ENCODE measurements around the gene ATP7B. TPM values are rescaled to one million over a fixed set of nuclear protein-coding genes. Genes with fewer than 3 reads are reported as not detected.
"Not testable (repeated sequence)": the region's sequence is repeated elsewhere in the genome, so short reads cannot be mapped to it uniquely, and the experiment has no call there.

ATP7B gene
- total RNA-seq, 1 donor = 5.6 TPM

GRCh38 chr13:52034616-52035226, 23.5 kb upstream of the ATP7B start:
- no peak for TF ChIP-seq CTCF (IDR thresholded peaks at IDR 0.05; ENCODE audit: insufficient read depth, low read depth, low read length)
- DNase-seq (ENCODE audit: low read depth) = peak; percentile 9
- no peak overlapping the region for H3K4me3 ChIP-seq (ENCODE audit: low read depth, low read length)

GRCh38 chr13:52033039-52033438, 21.8 kb upstream of the ATP7B start:
- DNase-seq (ENCODE audit: low read depth) = no peak
- H3K4me3 ChIP-seq (ENCODE audit: low read depth, low read length) = no peak overlapping the region
- TF ChIP-seq CTCF (IDR thresholded peaks at IDR 0.05; ENCODE audit: insufficient read depth, low read depth, low read length) = no peak

GRCh38 chr13:52030401-52030800, 19.2 kb upstream of the ATP7B start:
- DNase-seq (ENCODE audit: low read depth); H3K4me3 ChIP-seq (ENCODE audit: low read depth, low read length): not testable (repeated sequence)

GRCh38 chr13:52029569-52029968, 18.3 kb upstream of the ATP7B start:
- TF ChIP-seq CTCF (IDR thresholded peaks at IDR 0.05; ENCODE audit: insufficient read depth, low read depth, low read length) = no peak
- no peak for DNase-seq (ENCODE audit: low read depth)

GRCh38 chr13:52027832-52028231, 16.6 kb upstream of the ATP7B start:
- no peak for DNase-seq (ENCODE audit: low read depth)
- no peak overlapping the region for H3K4me3 ChIP-seq (ENCODE audit: low read depth, low read length)
- TF ChIP-seq CTCF (IDR thresholded peaks at IDR 0.05; ENCODE audit: insufficient read depth, low read depth, low read length) = no peak

More at GRCh38 chr13:52029569-52029968, 18.3 kb upstream of the ATP7B start:
- no peak overlapping the region for H3K4me3 ChIP-seq (ENCODE audit: low read depth, low read length)

- DNase-seq (ENCODE audit: low read depth) = no peak
- TF ChIP-seq CTCF (IDR thresholded peaks at IDR 0.05; ENCODE audit: insufficient read depth, low read depth, low read length) = no peak
- H3K4me3 ChIP-seq (ENCODE audit: low read depth, low read length) = no peak overlapping the region
Observed at GRCh38 chr13:52026246-52026626, 15.0 kb upstream of the ATP7B start.

- no peak for DNase-seq (ENCODE audit: low read depth)
- H3K4me3 ChIP-seq (ENCODE audit: low read depth, low read length) = no peak overlapping the region
- TF ChIP-seq CTCF (IDR thresholded peaks at IDR 0.05; ENCODE audit: insufficient read depth, low read depth, low read length) = no peak
Observed at GRCh38 chr13:52025475-52026245, 14.4 kb upstream of the ATP7B start.
